H1 (cell line): ENCODE data around the gene SH2D1B. TPM values are rescaled to one million over a fixed set of nuclear protein-coding genes. Genes with fewer than 3 reads are reported as not detected.

Source experiments
- CTCF ChIA-PET: fragments of 300-600 bp; sonication (Branson Sonifier 250); formaldehyde crosslinking; loops from one replicate; lab custom pipeline; 2021; ENCODE audit not compliant: partially characterized antibody; lab: Charles Lee
- POLR2A ChIA-PET: fragments of 300-600 bp; sonication (Branson Sonifier 250); formaldehyde crosslinking; loops from one replicate; lab custom pipeline; 2021; ENCODE audit warnings: inconsistent platforms; ENCODE audit not compliant: partially characterized antibody; lab: Charles Lee
- DNase-seq, 2 experiments: peaks; one replicate each; pipeline versions ENCODE4 v3.0.0 to v3.0.0-alpha.2; 2010 to 2022; ENCODE audit warnings: low spot score in 2 of 2, low read depth in 1 of 2, mixed read lengths in 1 of 2
- FAIRE-seq: peaks from 2 replicates; lab custom pipeline; 2011; peaks lifted over from hg19 to GRCh38; lab: Jason Lieb, UNC
- H2AFZ ChIP-seq: 2 replicates; pipeline ENCODE4 v1.8.1; 2012; ENCODE audit warnings: low read length, inconsistent platforms
- H2AK5ac ChIP-seq: 2 replicates; pipeline ENCODE4 v1.6.1; 2013; ENCODE audit warnings: low read depth, low read length
- H2BK120ac ChIP-seq: replicated peaks from 2 replicates; pipeline ENCODE3; 2013; ENCODE audit warnings: low read depth, low read length, inconsistent platforms
- H2BK12ac ChIP-seq: 2 replicates; pipeline ENCODE4 v1.6.1; 2013; ENCODE audit warnings: low read depth, low read length
- H2BK15ac ChIP-seq: 2 replicates; pipeline ENCODE4 v1.6.1; 2013; ENCODE audit warnings: low read length
- H2BK20ac ChIP-seq: 2 replicates; pipeline ENCODE4 v1.6.1; 2013; ENCODE audit warnings: low read length
- H2BK5ac ChIP-seq: 2 replicates; pipeline ENCODE4 v1.6.1; 2013; ENCODE audit warnings: low read depth, low read length
- H3K14ac ChIP-seq: 2 replicates; pipeline ENCODE4 v1.6.1; 2013; ENCODE audit warnings: inconsistent platforms; ENCODE audit not compliant: insufficient read length
- H3K18ac ChIP-seq: 2 replicates; pipeline ENCODE4 v1.6.1; 2013; ENCODE audit warnings: low read length; ENCODE audit errors: extremely low read depth
- H3K23ac ChIP-seq: 2 replicates; pipeline ENCODE4 v1.6.1; 2013; ENCODE audit warnings: inconsistent platforms; ENCODE audit not compliant: insufficient read length
- H3K23me2 ChIP-seq: 2 replicates; pipeline ENCODE4 v1.6.1; 2013; ENCODE audit warnings: low read depth, low read length
- H3K27ac ChIP-seq: 2 replicates; pipeline ENCODE4 v1.6.1; 2011; ENCODE audit warnings: low read depth, low read length, inconsistent platforms
- H3K27me3 ChIP-seq, 4 experiments: replicated peaks in 1 of 4; 1 replicate in 1 of 4; 2 replicates in 3 of 4; pipeline versions ENCODE4 v1.6.1 to v1.8.1; 2011 to 2013; ENCODE audit warnings: low read length in 3 of 4, mild to moderate bottlenecking in 3 of 4, inconsistent platforms in 2 of 4, mixed read lengths in 2 of 4, moderate library complexity in 1 of 4; ENCODE audit not compliant: control insufficient read depth in 3 of 4, insufficient read depth in 3 of 4; ENCODE audit errors: extremely low read depth in 1 of 4
- H3K36me3 ChIP-seq, 4 experiments: 2 replicates each; pipeline versions ENCODE4 v1.6.1 to v1.8.1; 2011 to 2013; ENCODE audit warnings: mild to moderate bottlenecking in 4 of 4, low read length in 3 of 4, moderate library complexity in 2 of 4, control low read depth in 1 of 4, inconsistent platforms in 1 of 4; ENCODE audit not compliant: insufficient read depth in 4 of 4, control insufficient read depth in 2 of 4
- H3K4ac ChIP-seq: replicated peaks from 2 replicates; pipeline ENCODE3; 2013; ENCODE audit warnings: low read length, low read depth, mixed read lengths, inconsistent platforms; ENCODE audit not compliant: insufficient read length
- H3K4me1 ChIP-seq, 4 experiments: replicated peaks in 1 of 4; 1 replicate in 1 of 4; 2 replicates in 3 of 4; pipeline versions ENCODE4 v1.6.1 to v1.8.1; 2011 to 2013; ENCODE audit warnings: low read length in 3 of 4, inconsistent platforms in 2 of 4, mixed read lengths in 1 of 4; ENCODE audit not compliant: insufficient read depth in 4 of 4, control insufficient read depth in 3 of 4
- H3K4me2 ChIP-seq, 2 experiments: 2 replicates each; pipeline versions ENCODE4 v1.6.1 to v1.8.1; 2011 to 2013; ENCODE audit warnings: low read depth in 2 of 2, low read length in 2 of 2, control low read depth in 1 of 2, inconsistent platforms in 1 of 2, mild to moderate bottlenecking in 1 of 2; ENCODE audit not compliant: insufficient read depth in 1 of 2
- H3K4me3 ChIP-seq, 4 experiments: fragments of 200-600, 300-600 bp in 1 of 4; sonication (generic), shearing (Covaris generic), sonication (Bioruptor Twin) in 1 of 4; 2 replicates each; pipeline versions ENCODE4 v1.5.1 to v1.8.1; 2011 to 2016; ENCODE audit warnings: low read length in 4 of 4, low read depth in 3 of 4, control low read depth in 2 of 4, inconsistent platforms in 2 of 4, mild to moderate bottlenecking in 2 of 4, mixed read lengths in 1 of 4, moderate library complexity in 1 of 4; ENCODE audit not compliant: insufficient read depth in 2 of 4; ENCODE audit errors: extremely low read depth in 1 of 4
- H3K56ac ChIP-seq: replicated peaks from 2 replicates; pipeline ENCODE3; 2013; ENCODE audit warnings: low read depth, mild to moderate bottlenecking, mixed read lengths, low read length, inconsistent platforms; ENCODE audit not compliant: insufficient read length
- H3K79me1 ChIP-seq: 2 replicates; pipeline ENCODE4 v1.6.1; 2013; ENCODE audit warnings: low read depth, low read length, control low read depth
- H3K79me2 ChIP-seq, 2 experiments: 2 replicates each; pipeline versions ENCODE4 v1.6.1 to v1.8.1; 2012 to 2013; ENCODE audit warnings: low read length in 2 of 2, mild to moderate bottlenecking in 2 of 2, inconsistent platforms in 1 of 2; ENCODE audit not compliant: insufficient read depth in 2 of 2, control insufficient read depth in 1 of 2
- H3K9ac ChIP-seq, 4 experiments: replicated peaks in 1 of 4; 1 replicate in 1 of 4; 2 replicates in 3 of 4; pipeline versions ENCODE4 v1.6.1 to v1.8.1; 2011 to 2013; ENCODE audit warnings: low read depth in 3 of 4, low read length in 3 of 4, control low read depth in 2 of 4, mild to moderate bottlenecking in 2 of 4, moderate library complexity in 2 of 4, inconsistent platforms in 1 of 4; ENCODE audit errors: extremely low read depth in 1 of 4
- H3K9me3 ChIP-seq, 2 experiments: 2 replicates each; pipeline versions ENCODE4 v1.6.1 to v1.8.1; 2012 to 2013; ENCODE audit warnings: mild to moderate bottlenecking in 2 of 2, moderate library complexity in 2 of 2, control low read depth in 1 of 2, inconsistent platforms in 1 of 2, low read depth in 1 of 2, low read length in 1 of 2, mixed read lengths in 1 of 2; ENCODE audit not compliant: insufficient read depth in 2 of 2
- H4K20me1 ChIP-seq, 2 experiments: replicated peaks in 1 of 2; 2 replicates each; pipeline versions ENCODE3 to v1.8.1; 2011 to 2013; ENCODE audit warnings: inconsistent platforms in 2 of 2, low read length in 2 of 2, mild to moderate bottlenecking in 1 of 2; ENCODE audit not compliant: insufficient read depth in 2 of 2, control insufficient read depth in 1 of 2
- H4K5ac ChIP-seq: 2 replicates; pipeline ENCODE4 v1.6.1; 2013; ENCODE audit warnings: low read length, low read depth, mixed read lengths, inconsistent platforms; ENCODE audit not compliant: insufficient read length
- H4K8ac ChIP-seq: 2 replicates; pipeline ENCODE4 v1.8.0; 2013; ENCODE audit warnings: mild to moderate bottlenecking, moderate library complexity, low read length, inconsistent platforms; ENCODE audit not compliant: insufficient read depth; ENCODE audit errors: extremely low read depth
- H4K91ac ChIP-seq: replicated peaks from 2 replicates; pipeline ENCODE3; 2013; ENCODE audit warnings: low read length, mixed read lengths, inconsistent platforms; ENCODE audit not compliant: insufficient read length
- BACH1 ChIP-seq: IDR thresholded peaks from 2 replicates; pipeline ENCODE4 v1.6.1; 2012; ENCODE audit warnings: low read length, improper control_type of control experiment
- CREB1 ChIP-seq: IDR thresholded peaks from 2 replicates; pipeline ENCODE4 v1.6.1; 2012; ENCODE audit warnings: inconsistent platforms
- EP300 ChIP-seq, 2 experiments: IDR thresholded peaks; 1 replicate in 1 of 2; 2 replicates in 1 of 2; pipeline ENCODE4 v1.6.1; 2011 to 2012; ENCODE audit warnings: low read depth in 2 of 2, low read length in 2 of 2, mild to moderate bottlenecking in 2 of 2, borderline replicate concordance in 1 of 2, inconsistent platforms in 1 of 2, moderate library complexity in 1 of 2
- MAFK ChIP-seq: IDR thresholded peaks from 2 replicates; pipeline ENCODE4 v1.6.1; 2012; ENCODE audit warnings: low read depth, mild to moderate bottlenecking, improper control_type of control experiment, low read length
- POLR2A ChIP-seq, 2 experiments: IDR thresholded peaks; 1 replicate in 1 of 2; 2 replicates in 1 of 2; pipeline ENCODE4 v1.6.1; 2011; ENCODE audit warnings: low read depth in 2 of 2, low read length in 2 of 2, mild to moderate bottlenecking in 2 of 2; ENCODE audit errors: control extremely low read depth in 1 of 2
- POU5F1 ChIP-seq: IDR thresholded peaks from 2 replicates; pipeline ENCODE4 v1.6.1; 2011; ENCODE audit warnings: low read depth, mild to moderate bottlenecking, low read length, moderate library complexity
- SRF ChIP-seq: IDR thresholded peaks from 2 replicates; pipeline ENCODE4 v1.6.1; 2011; ENCODE audit warnings: mild to moderate bottlenecking, low read depth, low read length, moderate library complexity
- TBP ChIP-seq: IDR thresholded peaks from 2 replicates; pipeline ENCODE4 v1.6.1; 2011; ENCODE audit warnings: low read depth, low read length, improper control_type of control experiment
- YY1 ChIP-seq: IDR thresholded peaks from 2 replicates; pipeline ENCODE4 v1.6.1; 2011; ENCODE audit warnings: low read depth, mild to moderate bottlenecking, low read length
- WGBS, 2 experiments: shearing (Covaris generic) in 1 of 2; methylation state at CpG; one replicate each; pipeline versions ENCODE4 v1.1.6 to v1.1.7; 2013 to 2015; ENCODE audit warnings: low lambda C conversion rate in 2 of 2, mixed read lengths in 2 of 2, inconsistent platforms in 1 of 2, low coverage in 1 of 2, missing lambda C conversion rate in 1 of 2; ENCODE audit not compliant: insufficient replicate concordance in 2 of 2, insufficient coverage in 1 of 2, insufficient read length in 1 of 2; ENCODE audit errors: extremely low coverage in 1 of 2, missing lambda C conversion rate in 1 of 2; 5-methylcytosine and 5-hydroxymethylcytosine counted together
- polyA plus RNA-seq, 7 experiments: library from polyadenylated mRNA; depleted of rRNA in 3 of 7; stranded (reverse) in 5 of 7; unstranded in 2 of 7; fragments of >200 nt in 5 of 7; fragments of 200-250 nt in 2 of 7; gene quantifications; 1 replicate in 5 of 7; 2 replicates in 1 of 7; 4 replicates in 1 of 7; pipeline versions ENCODE4 v1.2.1 to v1.2.3, GENCODE V29; 2011 to 2013; ENCODE audit warnings: missing spikeins in 2 of 7, mixed read lengths in 2 of 7
- total RNA-seq: library from RNA; stranded (reverse); fragmentation: NEBNext Ultra II Directional; extraction: Animal tissue kit (Norgen Biotek cat#: 25700); gene quantifications from 2 replicates; pipeline ENCODE4 v1.2.1, GENCODE V29; 2021
- TF ChIP-seq, protein P1 (sequence below): IDR thresholded peaks from 2 replicates; pipeline ENCODE4 v1.6.1; 2011; ENCODE audit warnings: low read depth, mild to moderate bottlenecking, low read length; ENCODE audit not compliant: insufficient read depth
- TF ChIP-seq, protein P2 (sequence below): IDR thresholded peaks from 2 replicates; pipeline ENCODE4 v1.6.1; 2012; ENCODE audit warnings: low read length, inconsistent platforms

Gene SH2D1B
- total and polyA plus RNA-seq, 2 of the 8 experiments (the other 6 are each of a cell fraction or from before 2014, with no cell fraction given), result not detected

DNA sequence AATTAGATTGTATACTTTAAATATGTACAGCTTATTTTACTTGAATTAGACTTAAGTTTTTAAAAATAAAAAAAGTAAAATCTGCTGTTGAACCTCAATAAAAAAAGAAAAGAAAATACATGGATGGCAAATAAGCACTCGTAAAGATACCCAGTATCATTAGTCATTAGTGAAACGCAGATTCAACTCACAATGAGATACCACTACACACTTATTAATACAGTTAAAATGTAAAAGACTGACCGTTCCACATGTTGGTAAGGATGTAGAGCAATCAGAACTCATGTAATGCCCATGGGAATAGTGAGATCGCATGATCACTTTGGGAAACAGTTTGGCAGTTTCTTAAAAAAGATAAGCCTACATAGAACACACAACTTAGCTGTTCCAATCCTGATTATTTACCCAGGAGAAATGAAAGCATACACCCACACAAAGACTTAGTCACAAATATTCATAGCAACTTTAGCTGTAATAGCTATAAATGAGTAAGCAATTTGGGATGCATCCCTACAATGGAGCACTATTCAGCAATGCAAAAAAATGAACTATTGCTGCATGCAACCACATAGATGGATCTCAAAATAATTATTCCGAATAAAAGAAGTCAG is 7.3 kb downstream of the SH2D1B start:
- H4K91ac ChIP-seq, result no peak overlapping the region
- WGBS, 2 experiments, result 82% methylated on average over 5 of the region's 5 CpGs; no CpG with 5 or more reads in 1 of the 2 experiments
- no peak overlapping the region for H3K27ac ChIP-seq

More for the DNA sequence above, 7.3 kb downstream of the SH2D1B start:
- Histone ChIP-seq H3K79me2 (no peaks in the 10 kb centered on the region), H3K14ac (no peak overlapping the region), H2AFZ (no peak overlapping the region), H2BK15ac (no peak overlapping the region), H3K18ac (no peak overlapping the region), H3K79me1 (no peaks in the 10 kb centered on the region), H3K4me1 (peaks cover 0 to under 1% (median 0%) of the 10 kb centered on the region in 4 experiments; a peak in 1 of 7 replicates), H4K5ac (no peak overlapping the region), H3K9ac (no peak overlapping the region), H3K23me2 (no peaks in the 10 kb centered on the region), H3K4ac (no peak overlapping the region), H3K4me3 (no peak overlapping the region), H3K27me3 (no peaks in the 10 kb centered on the region), H4K8ac (no peak overlapping the region), H2BK5ac (no peak overlapping the region), H3K9me3 (no peaks in the 10 kb centered on the region), H2AK5ac (no peak overlapping the region), H2BK120ac (no peak overlapping the region), H3K23ac (no peak overlapping the region), H2BK20ac (no peak overlapping the region), H3K56ac (no peak overlapping the region), H4K20me1 (no peaks in the 10 kb centered on the region), H3K36me3 (no peaks in the 10 kb centered on the region), H3K4me2 (no peak overlapping the region), H2BK12ac (no peak overlapping the region)
- ChIA-PET CTCF (interaction anchor here (1.0 to 1.2 kb wide), 2 partner anchors 16 to 62 kb away, joined by 3 read pairs; no protein-coding TSS in a partner anchor), POLR2A (no interaction called here)
- FAIRE-seq (no peak), DNase-seq (no peak)
- TF ChIP-seq YY1 (no peak), CREB1 (no peak), BACH1 (no peak), POLR2A (IDR thresholded peaks at IDR 0.05; ENCODE audit: control extremely low read depth in 1 of 2, low read depth in 2 of 2, low read length in 2 of 2) (no peak), EP300 (IDR thresholded peaks at IDR 0.05; ENCODE audit: borderline replicate concordance in 1 of 2, low read depth in 2 of 2, low read length in 2 of 2) (no peak), SRF (no peak), TBP (no peak), MAFK (no peak), POU5F1 (no peak)
- TF ChIP-seq, protein P1, sequence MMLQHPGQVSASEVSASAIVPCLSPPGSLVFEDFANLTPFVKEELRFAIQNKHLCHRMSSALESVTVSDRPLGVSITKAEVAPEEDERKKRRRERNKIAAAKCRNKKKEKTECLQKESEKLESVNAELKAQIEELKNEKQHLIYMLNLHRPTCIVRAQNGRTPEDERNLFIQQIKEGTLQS, result no peak
- TF ChIP-seq, protein P2, sequence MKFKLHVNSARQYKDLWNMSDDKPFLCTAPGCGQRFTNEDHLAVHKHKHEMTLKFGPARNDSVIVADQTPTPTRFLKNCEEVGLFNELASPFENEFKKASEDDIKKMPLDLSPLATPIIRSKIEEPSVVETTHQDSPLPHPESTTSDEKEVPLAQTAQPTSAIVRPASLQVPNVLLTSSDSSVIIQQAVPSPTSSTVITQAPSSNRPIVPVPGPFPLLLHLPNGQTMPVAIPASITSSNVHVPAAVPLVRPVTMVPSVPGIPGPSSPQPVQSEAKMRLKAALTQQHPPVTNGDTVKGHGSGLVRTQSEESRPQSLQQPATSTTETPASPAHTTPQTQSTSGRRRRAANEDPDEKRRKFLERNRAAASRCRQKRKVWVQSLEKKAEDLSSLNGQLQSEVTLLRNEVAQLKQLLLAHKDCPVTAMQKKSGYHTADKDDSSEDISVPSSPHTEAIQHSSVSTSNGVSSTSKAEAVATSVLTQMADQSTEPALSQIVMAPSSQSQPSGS, result no peak
